Left forelimb (tissue), 1 donor: ENCODE data around the gene HYLS1.
A peak's percentile ranks its signal among the peaks of the same experiment; 100 is the strongest.
"Not testable (repeated sequence)": the region's sequence is repeated elsewhere in the genome, so short reads cannot be mapped to it uniquely, and the experiment has no call there.

Source experiments
- DNase-seq: peaks from one replicate; pipeline ENCODE4 v3.0.0-alpha.2; 2018; ENCODE audit warnings: low spot score

Gene HYLS1

DNA sequence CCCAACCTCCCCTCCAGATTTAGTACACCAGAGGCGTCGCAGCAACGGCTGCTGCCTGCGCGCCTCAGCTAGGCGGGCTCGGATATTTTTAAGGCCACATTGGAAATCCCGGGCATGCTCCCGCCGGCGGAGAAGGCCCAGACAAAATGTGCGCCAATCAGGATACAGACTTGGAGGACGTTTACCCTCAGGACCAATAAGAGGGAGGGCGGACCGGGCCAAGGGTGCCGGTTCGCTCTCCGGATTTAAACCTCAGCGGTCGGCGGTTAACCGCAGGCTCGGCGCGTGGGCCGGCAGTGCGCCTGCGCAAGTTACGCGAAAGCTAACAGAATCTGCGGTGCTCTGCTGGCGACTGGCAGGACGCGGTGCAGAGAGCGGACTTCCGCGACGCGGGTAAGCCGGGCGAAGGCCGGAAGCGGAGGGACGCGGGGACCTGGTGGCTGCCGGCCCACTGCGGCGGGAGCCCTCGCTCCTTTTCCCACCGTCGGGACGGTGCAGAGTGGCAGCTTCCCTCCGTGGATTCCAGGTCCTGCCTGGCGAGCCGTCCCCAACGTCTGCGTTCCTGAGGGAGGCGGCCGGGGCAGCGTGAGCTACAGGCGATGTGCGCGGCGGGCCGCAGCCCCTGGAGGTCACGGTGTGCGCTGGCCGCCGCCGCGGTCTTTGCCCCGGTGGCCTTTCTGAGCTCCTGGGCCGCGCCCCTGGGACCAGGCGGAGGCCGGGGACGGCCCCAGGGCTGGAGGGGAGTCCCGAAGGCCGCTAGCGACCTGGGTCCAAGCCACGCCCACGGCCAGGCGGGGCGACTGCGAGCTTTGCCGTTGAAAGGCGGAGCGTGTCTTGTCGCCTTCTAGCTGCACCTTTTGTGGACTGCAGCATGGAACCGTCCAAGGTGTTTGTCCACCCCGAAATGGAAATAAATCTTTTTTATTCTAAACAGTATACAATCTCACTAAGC is at the start of gene HYLS1:
Gene HYLS1 (plus strand): TSS at position 296 of the 952 bp plus-strand sequence. CDS start 11,701 bp downstream, outside the sequence.
- peak; percentile 90 for DNase-seq

DNA sequence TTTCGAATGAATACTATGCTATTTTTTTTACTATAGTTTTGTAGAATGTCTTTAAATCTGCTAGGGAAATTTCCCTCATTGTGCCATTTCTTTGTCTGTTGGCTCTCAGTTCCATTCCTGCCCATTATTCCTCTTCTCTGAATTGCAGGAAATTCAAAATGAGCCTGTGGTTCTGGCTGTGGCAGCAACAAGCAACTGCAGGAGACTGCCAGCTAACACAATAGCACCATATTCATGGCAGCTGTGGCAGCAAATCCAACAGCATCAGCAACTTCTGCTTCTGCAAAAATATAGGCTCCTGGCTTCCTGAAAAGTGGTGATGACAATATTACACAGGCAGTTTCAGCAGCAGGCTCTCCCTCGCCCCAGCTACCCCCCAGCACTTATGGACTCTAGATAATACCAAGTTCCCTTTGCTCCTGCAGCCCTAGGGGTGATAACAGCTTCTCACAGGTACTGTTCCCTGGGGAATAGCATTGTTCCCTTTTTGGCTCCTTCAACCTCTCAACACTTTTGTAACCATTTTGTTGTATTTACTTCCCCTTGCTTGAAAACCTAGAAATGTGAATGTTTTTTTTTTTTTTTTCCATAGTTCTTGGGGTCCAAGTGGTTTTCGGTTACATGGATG is 45.0 kb upstream of the HYLS1 start:
- no peak for DNase-seq

- DNase-seq: no peak
Measured at GRCh38 chr11:125846188-125846587, 41.3 kb upstream of the HYLS1 start.

DNA sequence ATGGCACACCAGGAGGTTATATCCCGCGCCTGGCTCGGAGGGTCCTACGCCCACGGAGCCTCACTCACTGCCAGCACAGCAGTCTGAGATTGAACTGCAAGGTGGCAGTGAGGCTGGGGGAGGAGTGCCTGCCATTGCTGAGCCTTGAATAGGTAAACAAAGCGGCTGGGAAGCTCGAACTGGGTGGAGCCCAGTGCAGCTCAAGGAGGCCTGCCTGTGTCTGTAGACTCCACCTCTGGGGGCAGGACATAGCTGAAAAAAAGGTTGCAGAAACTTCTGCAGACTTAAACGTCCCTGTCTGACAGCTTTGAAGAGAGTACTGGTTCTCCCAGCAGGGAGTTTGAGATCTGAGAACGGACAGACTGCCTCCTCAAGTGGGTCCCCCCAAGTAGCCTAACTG is 29.8 kb upstream of the HYLS1 start:
- not testable (repeated sequence) for DNase-seq

- not testable (repeated sequence) for DNase-seq
Measured at GRCh38 chr11:125862786-125863185, 24.7 kb upstream of the HYLS1 start.

- not testable (repeated sequence) for DNase-seq
Measured at GRCh38 chr11:125865354-125865753, 22.1 kb upstream of the HYLS1 start.

DNA sequence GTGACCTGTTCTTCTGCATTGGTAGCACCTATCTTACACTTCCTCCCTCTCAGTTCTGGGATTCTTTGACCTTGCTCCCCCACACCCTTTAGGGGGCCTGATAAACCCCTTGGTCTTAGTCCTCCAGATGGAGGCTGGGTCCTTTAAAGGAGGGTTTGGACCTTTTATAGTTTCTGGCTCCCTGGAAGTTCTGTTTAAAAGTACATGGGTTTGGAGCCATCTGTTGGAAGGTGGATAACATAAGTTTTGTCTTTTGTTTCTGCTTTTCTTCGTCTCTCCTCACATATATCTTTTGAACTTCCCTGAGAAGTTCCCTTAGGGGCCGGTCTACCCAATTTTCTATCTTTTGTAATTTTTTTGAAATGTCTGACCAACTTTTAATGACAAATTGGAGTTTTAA is 17.9 kb upstream of the HYLS1 start:
- DNase-seq: no peak

DNA sequence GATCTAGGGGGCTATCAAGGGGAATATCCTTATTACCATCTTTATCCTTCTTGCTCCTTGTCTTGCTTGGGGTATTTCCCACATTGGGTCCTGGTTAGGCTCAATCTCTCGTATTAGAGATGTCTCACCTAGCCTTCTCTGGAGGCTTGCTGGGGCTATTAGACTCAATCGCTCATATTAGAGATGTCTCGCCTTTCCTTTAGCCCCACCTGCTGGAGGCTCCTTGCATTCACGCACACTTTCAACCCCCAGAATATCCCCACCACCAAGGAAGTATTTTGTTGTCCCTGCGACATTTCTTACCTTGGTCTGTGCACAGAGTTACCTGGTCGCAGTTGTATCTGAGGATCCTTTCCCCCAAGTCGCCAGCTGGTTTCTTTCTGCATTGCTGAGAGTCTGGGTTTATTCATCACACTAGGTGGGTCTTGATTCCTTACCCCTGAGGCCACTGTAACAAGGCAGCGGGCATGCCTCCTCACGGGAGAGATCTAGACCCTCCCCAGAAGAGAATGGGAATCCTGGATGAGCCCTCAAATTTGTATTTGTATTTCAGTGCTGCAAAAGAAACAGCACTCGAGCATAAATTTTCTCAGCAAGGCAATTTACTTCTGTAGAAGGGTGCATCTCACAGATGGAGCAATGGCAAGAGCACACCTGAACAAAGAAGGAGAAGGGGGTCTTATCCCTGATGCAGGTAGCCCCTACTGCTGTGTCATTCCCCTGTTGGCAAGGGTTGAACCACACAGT is 15.9 kb upstream of the HYLS1 start:
- no peak for DNase-seq

DNA sequence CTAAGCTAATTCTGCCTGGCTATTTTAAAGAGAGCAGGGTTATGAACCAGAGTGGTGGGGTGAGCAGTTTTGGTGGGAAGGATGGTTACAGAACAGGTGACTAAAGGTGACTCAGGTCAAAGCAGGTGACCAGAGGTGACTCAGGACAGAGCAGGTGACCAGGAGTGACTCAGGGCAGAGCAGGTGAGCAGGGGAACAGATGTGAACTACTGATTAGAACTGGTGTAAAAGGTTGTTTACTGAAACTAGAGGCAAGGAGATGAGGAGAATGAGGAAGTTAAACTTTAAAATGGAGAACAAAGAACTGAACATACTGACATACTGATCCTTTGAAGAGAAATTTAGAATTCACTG is 15.4 kb upstream of the HYLS1 start:
- no peak for DNase-seq

GRCh38 chr11:125873881-125874555 is 13.4 kb upstream of the HYLS1 start:
- DNase-seq: no peak

DNA sequence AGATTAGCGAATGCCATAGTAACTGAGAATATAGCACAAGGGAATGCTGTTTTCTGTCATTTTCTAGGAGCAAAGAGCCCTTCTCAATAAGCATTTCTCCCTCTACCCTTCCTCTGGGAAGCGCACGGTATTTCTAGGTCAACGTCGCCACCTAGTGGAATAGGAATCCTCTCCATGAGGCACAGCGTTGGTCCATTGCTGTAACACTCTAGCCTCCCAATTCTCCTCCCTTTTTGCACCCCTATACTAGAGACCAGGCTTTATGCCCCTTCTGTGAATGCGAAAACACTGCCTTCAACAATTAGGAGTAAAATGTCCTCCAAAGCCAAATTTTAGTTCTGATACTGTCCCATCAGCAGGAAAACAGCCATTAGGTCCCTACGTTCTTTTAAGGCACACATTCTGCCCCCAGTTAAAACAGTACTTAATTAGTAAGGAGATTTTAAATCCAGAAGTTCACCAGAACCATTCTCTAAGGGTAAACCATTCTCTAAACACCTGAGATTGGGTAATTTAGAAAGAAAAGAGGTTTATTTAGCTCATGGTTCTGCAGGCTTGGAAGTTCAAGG is 12.8 kb upstream of the HYLS1 start:
- DNase-seq: no peak

GRCh38 chr11:125881291-125881690 is 6.2 kb upstream of the HYLS1 start:
- no peak for DNase-seq

DNA sequence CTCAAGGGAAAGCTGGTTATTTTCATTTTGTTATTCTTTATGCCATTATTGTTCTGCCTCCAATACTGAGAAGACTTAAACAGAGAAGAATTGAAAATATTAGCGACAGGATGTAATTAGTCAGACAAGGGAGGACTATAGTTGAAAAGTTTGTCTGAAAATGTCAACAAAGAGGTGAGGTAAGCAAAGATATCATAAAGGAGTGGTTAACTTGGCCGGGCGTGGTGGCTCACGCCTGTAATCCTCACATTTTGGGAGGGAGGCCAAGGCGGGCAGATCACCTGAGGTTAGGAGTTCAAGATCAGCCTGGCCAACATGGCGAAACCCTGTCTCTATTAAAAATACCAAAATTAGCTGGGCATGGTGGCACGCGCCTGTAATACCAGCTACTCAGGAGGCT is 4.1 kb upstream of the HYLS1 start:
- no peak for DNase-seq

GRCh38 chr11:125886997-125887372 is 483 bp upstream of the HYLS1 start:
- DNase-seq: peak; percentile 76

GRCh38 chr11:125890447-125891100 is 3.1 kb downstream of the HYLS1 start:
- no peak for DNase-seq

DNA sequence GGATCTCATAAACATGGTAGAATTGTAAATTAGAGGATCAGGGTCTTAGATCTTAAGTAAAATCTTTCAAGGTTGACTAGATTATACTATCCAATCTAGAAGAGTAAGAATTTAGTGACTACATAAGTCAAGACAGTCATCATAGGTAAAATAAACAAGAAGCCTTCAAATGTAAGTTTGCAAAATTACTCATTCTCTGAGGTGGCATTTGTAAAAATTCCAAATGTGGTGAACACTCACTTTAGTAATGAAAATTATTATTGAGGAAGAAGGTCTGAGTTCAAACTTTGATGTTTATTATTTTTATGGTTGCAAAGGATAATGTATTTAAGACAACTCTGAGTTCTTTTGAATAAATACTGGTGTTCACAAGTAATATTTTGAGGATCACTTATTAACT is 4.6 kb downstream of the HYLS1 start:
- no peak for DNase-seq

DNA sequence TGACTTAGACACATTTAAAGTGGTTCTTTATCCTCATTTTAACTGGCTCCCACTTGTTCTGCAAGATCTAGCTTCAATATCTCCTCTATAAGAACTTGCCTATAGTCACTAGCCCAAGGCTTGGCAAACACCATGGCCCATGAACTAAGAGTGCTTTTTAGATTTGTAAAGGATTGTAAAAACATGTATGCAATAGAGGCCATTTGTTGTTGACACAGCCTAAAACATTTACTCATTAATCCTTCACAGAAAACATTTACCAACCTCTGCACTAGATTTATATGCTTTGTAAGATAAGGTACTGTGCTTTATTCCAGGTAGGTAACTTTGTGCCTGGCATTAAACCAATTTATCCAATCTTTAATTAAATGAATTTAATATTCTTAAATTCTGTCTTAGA is 5.5 kb downstream of the HYLS1 start:
- DNase-seq: no peak

GRCh38 chr11:125901872-125902271 is 14.4 kb downstream of the HYLS1 start:
- no peak for DNase-seq

- DNase-seq: no peak
Measured at GRCh38 chr11:125902277-125902926, 14.9 kb downstream of the HYLS1 start.

DNA sequence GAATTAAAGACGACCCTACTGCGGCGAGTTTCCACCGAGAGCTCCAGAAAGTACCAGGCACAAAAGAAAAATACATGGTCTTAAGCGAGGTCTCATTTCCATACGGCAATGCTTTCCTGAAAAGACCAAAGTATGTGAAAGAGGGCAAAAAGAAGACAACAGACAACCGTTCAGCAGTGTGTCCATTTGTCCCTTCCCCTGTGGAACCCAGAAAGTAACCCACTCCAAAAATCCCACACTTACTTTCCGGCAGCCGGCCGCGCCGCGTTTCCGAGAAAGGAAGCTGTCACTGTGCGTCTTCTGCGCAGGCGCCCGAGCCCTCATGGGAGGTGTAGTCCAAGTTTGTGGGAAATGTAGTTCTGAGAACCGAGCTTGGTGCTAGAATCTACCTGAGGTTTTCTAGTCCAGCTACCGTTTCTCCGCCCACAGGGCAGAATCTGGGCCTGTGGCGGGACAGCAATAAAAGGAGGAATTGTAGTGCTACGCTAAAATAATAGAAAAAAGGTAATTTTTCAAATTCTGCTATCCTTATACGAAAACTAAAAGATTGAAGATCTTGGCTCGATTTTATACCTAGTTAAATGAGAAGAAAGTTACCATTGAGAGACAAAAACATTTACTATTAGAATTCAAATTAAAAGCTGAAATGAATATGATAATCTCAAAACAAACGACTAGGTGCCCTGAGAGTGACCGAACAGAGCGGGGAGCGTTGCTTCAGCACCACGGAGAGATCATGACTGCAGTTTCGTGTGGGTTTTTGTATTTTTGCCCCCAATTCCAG is 15.7 kb downstream of the HYLS1 start, which contains the start of gene PUS3:
Gene PUS3 (minus strand): TSS at position 280 of the 784 bp plus-strand sequence. CDS start 6,922 bp downstream, outside the sequence.
- DNase-seq: peak; percentile 92
